ENCODE measurements around the gene MBOAT2. TPM values are rescaled to one million over a fixed set of nuclear protein-coding genes. Genes with fewer than 3 reads are reported as not detected.

MBOAT2 gene
- total RNA-seq, 1 experiment from 2014 or later = 16.4 TPM

DNA sequence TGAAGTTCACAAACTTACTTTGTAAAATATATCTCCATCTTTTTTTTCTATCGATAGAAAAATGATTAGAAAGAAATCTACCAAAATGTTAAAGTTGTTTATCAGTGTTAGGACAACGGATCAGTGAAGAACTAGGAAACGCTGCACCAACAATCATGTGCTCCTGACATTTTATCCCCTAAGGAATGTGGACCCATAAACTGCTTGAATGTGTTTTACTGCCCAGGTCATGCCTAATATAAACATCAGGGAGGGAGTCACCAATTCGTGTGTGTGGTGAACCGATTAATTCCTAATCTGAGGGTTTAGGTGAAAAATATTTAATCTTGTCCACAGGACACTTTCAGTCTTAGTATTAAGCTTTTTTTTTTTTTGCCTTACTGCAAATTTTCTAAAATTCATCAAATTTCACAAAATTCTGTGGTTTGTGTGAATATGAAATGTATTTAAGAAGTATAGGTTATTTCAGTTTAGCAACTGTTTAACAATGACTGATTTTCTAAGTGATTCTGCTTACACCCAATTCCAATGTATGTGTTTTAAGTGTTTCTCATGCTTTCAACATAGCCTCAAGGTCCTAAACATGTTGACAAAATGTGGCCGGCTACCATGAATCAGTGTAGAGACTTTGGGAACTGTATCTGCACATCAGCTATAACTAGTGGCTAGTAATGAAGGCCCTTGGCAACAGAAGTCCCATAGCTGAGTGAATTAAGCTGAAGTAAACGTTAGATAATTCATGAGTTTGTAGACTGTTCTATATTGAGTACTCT lies 155.0 kb downstream of the MBOAT2 start:
- no peaks in the 10 kb centered on the region for H3K27me3 ChIP-seq (ENCODE audit: control insufficient read depth, insufficient read depth, low read length)
- no peak for DNase-seq
- no peaks in the 10 kb centered on the region for H3K36me3 ChIP-seq (replicated peaks; ENCODE audit: control insufficient read depth, insufficient read depth, low read length)
- H3K4me3 ChIP-seq (ENCODE audit: insufficient read depth, low read depth, low read length) = no peak overlapping the region

DNA sequence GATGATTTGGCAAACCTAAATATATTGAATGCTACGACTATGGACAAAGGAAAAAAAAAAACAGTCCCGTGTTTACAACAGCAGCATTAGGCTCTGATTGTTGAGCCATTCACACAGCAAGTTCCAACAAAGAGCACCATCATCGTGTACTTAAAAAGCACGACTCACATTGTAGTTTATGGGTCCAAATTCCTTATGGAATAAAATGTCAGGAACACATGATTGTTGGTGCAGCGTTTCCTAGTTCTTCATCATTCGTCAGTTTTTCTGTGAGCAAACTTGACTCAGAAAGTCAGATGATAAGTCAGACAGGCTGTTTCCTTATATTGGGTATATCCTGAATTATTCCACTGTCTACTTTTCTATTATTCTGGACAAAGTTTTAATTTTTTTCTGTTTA lies 156.1 kb downstream of the MBOAT2 start:
- no peak for DNase-seq
- Histone ChIP-seq H3K27me3 (ENCODE audit: control insufficient read depth, insufficient read depth, low read length) (no peaks in the 10 kb centered on the region), H3K4me3 (ENCODE audit: insufficient read depth, low read depth, low read length) (no peak overlapping the region), H3K36me3 (replicated peaks; ENCODE audit: control insufficient read depth, insufficient read depth, low read length) (no peaks in the 10 kb centered on the region)

DNA sequence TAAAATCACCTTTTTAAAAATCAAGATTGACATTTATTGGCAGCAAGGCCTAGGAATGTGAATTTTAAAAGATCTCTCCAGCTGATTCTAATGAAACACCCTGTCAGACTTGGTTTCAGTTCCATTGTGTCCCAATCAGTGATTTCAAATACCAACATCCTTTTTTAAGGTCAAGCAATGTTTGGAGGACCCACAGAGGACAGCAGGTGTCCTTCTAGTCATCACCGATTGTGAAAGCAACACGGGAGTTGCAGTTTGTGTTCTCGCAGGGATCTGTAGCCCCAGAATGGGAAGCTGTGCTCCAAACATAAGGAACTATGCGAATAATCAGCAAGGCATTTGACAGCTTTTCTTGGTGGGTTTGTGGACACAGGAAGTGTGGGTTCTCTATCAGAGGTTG lies 161.6 kb downstream of the MBOAT2 start:
- no peak overlapping the region for H3K4me3 ChIP-seq (ENCODE audit: insufficient read depth, low read depth, low read length)
- H3K36me3 ChIP-seq (replicated peaks; ENCODE audit: control insufficient read depth, insufficient read depth, low read length) = no peaks in the 10 kb centered on the region
- no peak for DNase-seq
- H3K27me3 ChIP-seq (ENCODE audit: control insufficient read depth, insufficient read depth, low read length) = no peaks in the 10 kb centered on the region; the same call in 1 of the 2 replicates

DNA sequence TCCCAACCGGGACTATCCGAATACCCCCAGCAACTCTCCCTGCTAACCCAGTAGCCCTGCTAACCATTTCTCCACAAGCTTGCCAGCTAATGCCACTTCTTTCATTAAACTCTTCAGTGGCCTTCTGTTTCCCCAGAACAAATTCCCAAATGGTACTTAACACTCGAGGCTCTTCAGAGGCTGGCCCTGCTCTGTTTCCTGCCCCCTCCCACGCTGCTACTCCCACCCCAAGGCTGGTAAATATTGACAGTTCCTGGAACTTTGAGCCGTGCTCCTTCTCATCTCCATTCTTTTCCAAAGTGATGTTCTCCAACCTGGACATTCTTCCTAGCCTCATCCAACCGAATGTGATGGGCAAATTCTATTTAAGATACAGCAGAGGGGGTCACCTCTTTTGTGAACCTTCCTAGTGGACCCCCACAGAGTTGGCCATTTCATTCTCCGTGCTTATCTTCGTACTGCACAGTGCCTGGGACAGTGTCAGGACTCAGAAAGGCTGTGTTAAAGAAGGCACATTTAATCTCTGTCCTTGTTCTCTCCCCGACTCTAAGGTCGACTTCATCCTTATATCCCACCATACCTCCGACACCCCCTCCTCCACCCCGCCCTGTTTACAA lies 162.9 kb downstream of the MBOAT2 start:
- no peak for DNase-seq
- Histone ChIP-seq H3K36me3 (replicated peaks; ENCODE audit: control insufficient read depth, insufficient read depth, low read length) (no peaks in the 10 kb centered on the region), H3K4me3 (ENCODE audit: insufficient read depth, low read depth, low read length) (no peak overlapping the region), H3K27me3 (ENCODE audit: control insufficient read depth, insufficient read depth, low read length) (no peaks in the 10 kb centered on the region; the same call in 1 of the 2 replicates)

DNA sequence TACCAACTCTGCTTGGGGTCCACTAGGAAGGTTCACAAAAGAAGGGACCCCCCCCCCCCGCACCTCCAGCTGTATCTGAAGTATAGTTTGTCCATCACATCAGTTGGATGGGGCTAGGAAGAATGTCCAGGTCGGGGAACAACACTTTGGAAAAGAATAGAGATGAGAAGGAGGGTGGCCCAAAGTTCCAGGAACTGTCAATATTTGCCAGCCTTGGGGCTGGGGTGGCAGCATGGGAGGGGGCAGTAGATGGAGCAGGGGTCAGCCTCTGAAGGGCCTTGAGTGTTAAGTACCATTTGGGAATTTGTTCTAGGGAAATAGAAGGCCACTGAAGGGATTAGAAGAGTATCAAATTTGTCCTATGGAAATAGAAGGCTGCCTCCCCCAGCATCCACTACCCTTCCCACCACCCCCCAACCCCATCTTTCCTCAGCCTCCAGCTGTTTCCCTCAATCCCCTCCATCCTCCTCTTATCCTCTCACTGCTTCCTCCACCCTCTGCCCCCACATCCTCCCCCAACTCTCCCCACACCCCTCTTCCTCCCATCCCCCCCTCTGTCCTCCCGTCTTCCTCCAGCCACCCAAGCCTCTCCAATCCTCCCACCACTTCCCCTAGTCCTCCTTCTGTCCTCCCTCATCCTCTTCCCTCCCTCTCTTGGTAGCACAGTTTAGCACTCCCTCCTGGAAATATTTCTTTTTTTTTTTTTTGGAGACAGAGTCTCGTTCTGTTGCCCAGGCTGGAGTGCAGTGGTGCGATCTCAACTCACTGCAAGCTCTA lies 164.1 kb downstream of the MBOAT2 start:
- H3K4me3 ChIP-seq (ENCODE audit: insufficient read depth, low read depth, low read length) = no peak overlapping the region
- DNase-seq = no peak
- no peaks in the 10 kb centered on the region; the same call in 1 of the 2 replicates for H3K27me3 ChIP-seq (ENCODE audit: control insufficient read depth, insufficient read depth, low read length)
- H3K36me3 ChIP-seq (replicated peaks; ENCODE audit: control insufficient read depth, insufficient read depth, low read length) = no peaks in the 10 kb centered on the region

DNA sequence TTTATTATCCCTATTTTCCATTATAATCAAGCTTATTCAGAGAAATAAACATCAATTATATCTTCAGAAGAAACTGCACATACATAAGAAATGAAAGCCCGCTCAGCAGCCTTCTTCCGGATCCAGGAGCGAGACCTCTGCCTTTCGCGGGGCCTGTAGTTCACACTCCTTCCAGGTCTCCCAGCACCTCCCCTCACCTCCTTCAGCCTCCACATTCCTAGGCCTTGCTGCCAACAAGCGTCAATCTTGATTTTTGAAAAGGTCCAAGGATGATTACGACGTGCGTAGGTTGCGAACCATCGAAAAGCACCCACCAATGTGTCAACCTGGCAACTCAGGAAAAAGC lies 165.7 kb downstream of the MBOAT2 start:
- H3K4me3 ChIP-seq (ENCODE audit: insufficient read depth, low read depth, low read length) = peak overlapping the region; percentile 81; the same call in 1 of the 2 replicates
- no peaks in the 10 kb centered on the region for H3K36me3 ChIP-seq (replicated peaks; ENCODE audit: control insufficient read depth, insufficient read depth, low read length)
- no peaks in the 10 kb centered on the region; the same call in 1 of the 2 replicates for H3K27me3 ChIP-seq (ENCODE audit: control insufficient read depth, insufficient read depth, low read length)
- no peak for DNase-seq

DNA sequence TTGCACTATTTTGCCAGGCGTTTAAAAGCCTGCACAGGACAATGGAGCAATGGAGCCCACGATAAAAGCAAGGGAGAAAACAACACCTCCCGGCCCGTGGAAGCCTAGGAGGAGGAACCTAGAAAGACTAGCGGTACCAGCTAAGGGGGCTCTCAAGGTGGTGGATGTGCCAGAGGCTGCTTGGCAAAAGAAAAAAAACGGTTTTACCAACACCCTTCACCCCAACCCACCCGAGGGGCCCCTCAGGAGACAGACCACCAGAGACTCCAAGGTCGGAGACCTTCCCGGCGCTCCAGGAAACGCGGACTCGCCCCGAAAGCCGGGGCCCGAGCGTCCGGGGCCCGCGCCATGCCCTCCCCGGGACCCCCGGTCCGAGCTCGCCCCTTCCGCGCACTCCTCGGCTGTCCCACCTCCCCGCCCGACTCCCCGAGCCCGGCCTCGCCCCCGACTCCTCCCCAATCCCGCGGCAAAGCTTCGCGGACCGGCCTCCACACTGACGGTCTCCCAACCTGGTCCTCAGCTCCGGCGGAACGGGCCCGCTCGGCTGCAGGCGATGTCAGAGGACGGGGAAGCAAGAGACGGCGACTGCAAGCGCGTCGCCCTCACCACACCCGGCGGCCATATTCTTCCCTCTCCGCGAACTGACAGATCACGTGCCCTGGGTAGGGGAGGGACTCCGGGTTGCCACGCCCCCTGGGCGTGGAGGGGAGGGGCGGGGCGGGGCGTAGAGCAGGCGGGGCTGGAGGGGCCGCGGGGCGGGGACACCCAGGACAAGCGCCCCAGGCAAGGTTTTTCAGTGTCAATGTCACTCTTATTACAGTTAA lies 166.3 kb downstream of the MBOAT2 start, which contains the start of gene KIDINS220:
Gene KIDINS220 (minus strand): TSS at position 643 of the 824 bp plus-strand sequence. CDS start 10,520 bp downstream, outside the sequence.
- no peaks in the 10 kb centered on the region; the same call in 1 of the 2 replicates for H3K27me3 ChIP-seq (ENCODE audit: control insufficient read depth, insufficient read depth, low read length)
- H3K4me3 ChIP-seq (ENCODE audit: insufficient read depth, low read depth, low read length) = peak within 1 kb of the TSS; percentile 81
- no peaks in the 10 kb centered on the region for H3K36me3 ChIP-seq (replicated peaks; ENCODE audit: control insufficient read depth, insufficient read depth, low read length)
- peak; percentile 99 for DNase-seq

DNA sequence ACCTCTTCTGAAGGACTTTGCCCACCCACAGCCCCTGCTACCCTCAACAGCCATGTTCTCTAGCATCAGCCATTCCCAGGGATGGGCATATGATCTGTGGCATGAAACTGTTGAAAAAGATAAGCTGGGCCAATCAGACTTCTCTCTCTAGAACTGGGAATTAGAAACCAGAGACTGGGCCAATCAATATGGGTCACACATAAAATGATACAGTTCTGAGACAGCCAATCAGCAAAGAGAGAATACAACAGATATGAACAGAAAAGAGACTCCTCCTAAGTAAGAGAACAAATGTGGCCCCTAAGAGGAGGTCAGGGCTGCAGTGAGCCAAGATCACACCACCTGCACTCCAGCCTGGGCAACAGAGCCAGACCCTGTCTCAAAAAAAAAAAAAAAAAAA lies 168.2 kb downstream of the MBOAT2 start:
- no peak for DNase-seq
- Histone ChIP-seq H3K4me3 (ENCODE audit: insufficient read depth, low read depth, low read length) (no peak overlapping the region), H3K27me3 (ENCODE audit: control insufficient read depth, insufficient read depth, low read length) (no peaks in the 10 kb centered on the region; the same call in 1 of the 2 replicates), H3K36me3 (replicated peaks; ENCODE audit: control insufficient read depth, insufficient read depth, low read length) (no peaks in the 10 kb centered on the region)

DNA sequence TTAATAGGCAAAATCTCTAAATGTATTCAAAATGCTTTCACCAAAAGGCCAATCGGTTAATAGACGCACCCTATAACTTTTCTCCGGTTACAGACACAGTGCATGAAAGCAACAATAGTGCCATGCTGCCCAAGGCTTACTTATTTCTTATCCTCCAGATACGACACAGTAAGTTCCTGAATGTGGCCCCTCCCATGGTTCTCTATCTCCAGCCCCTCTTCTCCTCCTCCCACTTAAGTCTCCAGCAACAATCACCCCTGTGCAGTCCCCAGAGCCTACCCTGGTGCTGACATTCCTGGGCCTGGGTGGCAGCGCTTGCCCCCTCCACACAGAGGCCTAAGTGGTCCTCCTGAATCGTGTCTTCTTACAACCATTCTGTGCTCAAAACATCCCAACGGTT lies 169.6 kb downstream of the MBOAT2 start:
- Histone ChIP-seq H3K36me3 (replicated peaks; ENCODE audit: control insufficient read depth, insufficient read depth, low read length) (no peaks in the 10 kb centered on the region), H3K4me3 (ENCODE audit: insufficient read depth, low read depth, low read length) (no peak overlapping the region), H3K27me3 (ENCODE audit: control insufficient read depth, insufficient read depth, low read length) (no peaks in the 10 kb centered on the region; the same call in 1 of the 2 replicates)
- DNase-seq = no peak

DNA sequence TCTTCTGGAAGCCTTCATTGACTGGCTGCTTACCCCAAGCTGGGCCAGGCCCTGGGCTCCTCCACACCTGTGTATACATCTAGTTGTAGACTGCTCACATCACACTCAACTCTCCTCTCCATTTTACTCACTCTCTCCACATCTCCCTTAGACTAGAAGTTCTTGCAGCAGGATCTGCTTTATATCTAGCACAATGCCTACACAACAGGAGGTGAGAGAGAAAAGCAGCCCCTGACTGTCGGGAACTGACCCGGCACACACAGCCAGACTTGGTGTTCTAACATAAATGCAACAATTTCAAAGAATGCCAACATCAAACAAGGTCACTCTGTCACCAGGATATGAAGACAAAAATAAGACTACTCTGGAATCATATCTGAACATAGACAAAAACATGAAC lies 172.0 kb downstream of the MBOAT2 start:
- Histone ChIP-seq H3K4me3 (ENCODE audit: insufficient read depth, low read depth, low read length) (no peak overlapping the region), H3K36me3 (replicated peaks; ENCODE audit: control insufficient read depth, insufficient read depth, low read length) (no peaks in the 10 kb centered on the region), H3K27me3 (ENCODE audit: control insufficient read depth, insufficient read depth, low read length) (no peaks in the 10 kb centered on the region)
- no peak for DNase-seq

DNA sequence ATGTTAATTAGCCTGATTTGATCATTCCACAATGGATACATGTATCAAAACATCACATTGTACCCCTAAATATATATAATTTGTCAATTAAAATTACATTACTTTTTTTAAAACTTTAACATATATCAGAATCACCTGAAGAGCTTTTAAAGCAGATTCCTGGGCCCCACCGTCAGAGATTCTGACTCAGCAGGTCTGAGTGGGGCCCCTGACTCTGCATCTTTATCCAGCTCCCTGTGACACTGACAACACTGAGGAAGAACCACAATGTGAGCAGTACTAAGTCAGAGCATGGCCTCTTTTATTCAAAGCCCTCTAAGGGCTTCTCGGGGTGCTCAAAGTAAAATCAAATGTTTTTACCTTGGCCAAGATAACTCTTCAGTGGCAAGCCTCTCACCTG lies 175.8 kb downstream of the MBOAT2 start:
- Histone ChIP-seq H3K27me3 (ENCODE audit: control insufficient read depth, insufficient read depth, low read length) (no peaks in the 10 kb centered on the region), H3K4me3 (ENCODE audit: insufficient read depth, low read depth, low read length) (no peak overlapping the region), H3K36me3 (replicated peaks; ENCODE audit: control insufficient read depth, insufficient read depth, low read length) (no peaks in the 10 kb centered on the region)
- DNase-seq = no peak

DNA sequence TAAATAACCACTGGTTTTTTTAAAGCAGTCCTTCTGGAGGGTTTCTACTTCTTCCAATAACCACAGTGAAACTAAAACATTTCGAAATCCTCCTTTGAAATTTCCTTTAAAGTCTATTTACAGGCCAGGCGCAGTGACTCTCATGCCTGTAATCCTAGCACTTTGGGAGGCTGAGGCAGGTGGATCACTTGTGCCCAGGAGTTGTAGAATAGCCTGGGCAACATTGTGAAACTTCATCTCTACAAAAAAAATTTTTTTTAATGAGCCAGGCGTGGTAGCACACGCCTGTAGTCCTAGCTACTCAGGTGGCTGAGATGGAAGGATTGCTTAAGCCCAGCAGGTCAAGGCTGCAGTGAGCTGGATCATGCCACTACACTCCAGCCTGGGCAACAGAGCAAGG lies 181.3 kb downstream of the MBOAT2 start:
- DNase-seq = no peak
- Histone ChIP-seq H3K36me3 (replicated peaks; ENCODE audit: control insufficient read depth, insufficient read depth, low read length) (no peaks in the 10 kb centered on the region), H3K27me3 (ENCODE audit: control insufficient read depth, insufficient read depth, low read length) (no peaks in the 10 kb centered on the region), H3K4me3 (ENCODE audit: insufficient read depth, low read depth, low read length) (no peak overlapping the region)

DNA sequence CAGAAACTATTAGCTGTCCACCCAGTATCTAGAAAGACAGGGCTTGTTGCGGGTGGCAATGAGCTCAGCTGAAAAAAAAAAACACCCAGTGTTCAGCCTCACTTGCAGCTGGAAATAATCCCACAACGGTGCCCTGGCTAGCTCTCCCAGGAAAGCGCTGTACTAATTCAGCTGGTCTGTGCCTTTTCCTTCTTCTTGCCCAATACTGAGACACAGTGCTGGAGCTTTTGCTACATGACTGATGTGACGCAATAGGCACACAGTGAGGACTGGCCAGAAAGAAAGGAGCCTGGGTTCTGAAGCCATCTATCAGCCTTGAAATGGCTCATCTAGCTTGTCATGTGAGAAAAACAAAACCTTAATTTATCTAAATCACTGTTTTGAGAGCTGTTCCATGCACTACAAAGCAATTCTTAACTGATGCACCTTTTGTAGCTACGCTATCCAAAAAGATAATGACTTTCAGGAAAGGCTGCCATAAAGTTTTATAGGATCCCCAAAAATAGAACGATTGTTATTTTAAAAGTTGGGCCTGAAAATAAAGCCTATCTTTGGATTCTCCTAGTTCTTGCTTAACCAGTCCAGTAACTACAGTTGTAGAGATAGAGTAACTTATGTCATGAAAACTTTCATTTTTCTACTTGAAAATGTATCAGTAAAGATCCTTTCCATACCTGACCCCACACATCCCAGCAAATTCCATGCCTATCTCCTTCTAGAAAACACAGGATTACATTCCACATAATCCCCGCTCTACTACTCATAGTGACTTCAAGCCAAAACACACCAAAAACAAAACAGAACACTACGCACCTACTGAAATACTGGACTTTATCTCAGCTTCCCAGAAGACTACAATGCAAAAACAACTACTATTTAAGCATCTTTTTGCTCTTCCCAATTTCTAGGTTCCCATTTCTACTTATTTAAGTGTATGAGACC lies 181.9 kb downstream of the MBOAT2 start:
- Histone ChIP-seq H3K27me3 (ENCODE audit: control insufficient read depth, insufficient read depth, low read length) (no peaks in the 10 kb centered on the region), H3K36me3 (replicated peaks; ENCODE audit: control insufficient read depth, insufficient read depth, low read length) (no peaks in the 10 kb centered on the region), H3K4me3 (ENCODE audit: insufficient read depth, low read depth, low read length) (no peak overlapping the region)
- no peak for DNase-seq
